Type B pancreatic cell (in vitro differentiated cells): ENCODE data around the gene SEMA3G. TPM values are rescaled to one million over a fixed set of nuclear protein-coding genes. Genes with fewer than 3 reads are reported as not detected.
A peak's percentile ranks its signal among the peaks of the same experiment; 100 is the strongest.

Experiments
- DNase-seq: peaks from one replicate; pipeline ENCODE4 v3.0.0; 2021; ENCODE audit warnings: mixed read lengths; ENCODE audit not compliant: unreplicated experiment; ENCODE audit errors: extremely low spot score
- H3K27ac Mint-ChIP-seq: 2 replicates; pipeline ENCODE4 v1.8.0; 2021; ENCODE audit warnings: mild to moderate bottlenecking, mixed read lengths
- H3K27me3 Mint-ChIP-seq: 2 replicates; pipeline ENCODE4 v1.8.0; 2021; ENCODE audit warnings: mixed read lengths
- H3K36me3 Mint-ChIP-seq: 2 replicates; pipeline ENCODE4 v1.8.0; 2021; ENCODE audit warnings: mixed read lengths
- H3K4me1 Mint-ChIP-seq: one replicate; pipeline ENCODE4 v1.8.0; 2021; ENCODE audit warnings: mixed read lengths; ENCODE audit not compliant: unreplicated experiment
- H3K4me3 Mint-ChIP-seq: 2 replicates; pipeline ENCODE4 v1.8.0; 2021; ENCODE audit warnings: mild to moderate bottlenecking, mixed read lengths
- H3K9me3 Mint-ChIP-seq: 2 replicates; pipeline ENCODE4 v1.8.0; 2021; ENCODE audit warnings: mixed read lengths
- total RNA-seq: library from RNA; stranded (reverse); gene quantifications from 2 replicates; pipeline ENCODE4 v1.2.1, GENCODE V29; 2021; ENCODE audit warnings: low replicate concordance
- TF ChIP-seq, protein P1 (sequence below): fragments of 200-600 bp; sonication (generic); conservative IDR thresholded peaks from 2 replicates; pipeline ENCODE4 v1.5.0; 2021; ENCODE audit warnings: antibody characterized with exemption, mild to moderate bottlenecking

Gene SEMA3G
- total RNA-seq, 1 donor from 2014 or later = 0.77 TPM

DNA sequence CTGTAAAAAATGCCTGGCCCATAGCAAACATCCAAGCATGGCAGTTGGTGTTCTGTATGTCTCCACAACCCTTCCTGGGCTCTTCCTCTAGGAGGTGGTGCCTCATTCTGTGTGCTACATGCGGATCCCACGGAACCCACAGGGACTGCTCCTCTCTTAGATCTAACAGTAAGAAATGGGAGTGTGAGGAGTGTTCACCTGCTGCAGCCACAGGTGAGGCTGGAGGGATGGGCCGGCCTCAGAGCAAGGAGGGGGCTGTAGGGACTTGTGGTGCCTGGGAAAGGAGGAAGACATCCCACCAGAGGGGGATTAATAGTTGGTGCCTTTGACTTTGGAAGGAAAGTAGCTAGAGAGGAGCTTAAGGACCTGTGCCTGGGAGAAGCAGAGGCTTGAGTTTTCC lies 22.2 kb downstream of the SEMA3G start:
- H3K27ac Mint-ChIP-seq = no peak overlapping the region

GRCh38 chr3:52420388-52420787 lies 24.5 kb downstream of the SEMA3G start:
- peaks cover 15% of the 10 kb centered on the region for H3K4me1 Mint-ChIP-seq
- DNase-seq = no peak
- H3K9me3 Mint-ChIP-seq = no peaks in the 10 kb centered on the region
- H3K36me3 Mint-ChIP-seq = no peaks in the 10 kb centered on the region
- no peak overlapping the region for H3K4me3 Mint-ChIP-seq
- no peaks in the 10 kb centered on the region for H3K27me3 Mint-ChIP-seq
- H3K27ac Mint-ChIP-seq = no peak overlapping the region
- TF ChIP-seq, protein P1, sequence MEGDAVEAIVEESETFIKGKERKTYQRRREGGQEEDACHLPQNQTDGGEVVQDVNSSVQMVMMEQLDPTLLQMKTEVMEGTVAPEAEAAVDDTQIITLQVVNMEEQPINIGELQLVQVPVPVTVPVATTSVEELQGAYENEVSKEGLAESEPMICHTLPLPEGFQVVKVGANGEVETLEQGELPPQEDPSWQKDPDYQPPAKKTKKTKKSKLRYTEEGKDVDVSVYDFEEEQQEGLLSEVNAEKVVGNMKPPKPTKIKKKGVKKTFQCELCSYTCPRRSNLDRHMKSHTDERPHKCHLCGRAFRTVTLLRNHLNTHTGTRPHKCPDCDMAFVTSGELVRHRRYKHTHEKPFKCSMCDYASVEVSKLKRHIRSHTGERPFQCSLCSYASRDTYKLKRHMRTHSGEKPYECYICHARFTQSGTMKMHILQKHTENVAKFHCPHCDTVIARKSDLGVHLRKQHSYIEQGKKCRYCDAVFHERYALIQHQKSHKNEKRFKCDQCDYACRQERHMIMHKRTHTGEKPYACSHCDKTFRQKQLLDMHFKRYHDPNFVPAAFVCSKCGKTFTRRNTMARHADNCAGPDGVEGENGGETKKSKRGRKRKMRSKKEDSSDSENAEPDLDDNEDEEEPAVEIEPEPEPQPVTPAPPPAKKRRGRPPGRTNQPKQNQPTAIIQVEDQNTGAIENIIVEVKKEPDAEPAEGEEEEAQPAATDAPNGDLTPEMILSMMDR = no peak

More for the DNA sequence above, 22.2 kb downstream of the SEMA3G start:
- H3K27me3 Mint-ChIP-seq = no peaks in the 10 kb centered on the region
- no peaks in the 10 kb centered on the region for H3K36me3 Mint-ChIP-seq
- DNase-seq = no peak
- no peaks in the 10 kb centered on the region for H3K9me3 Mint-ChIP-seq
- H3K4me1 Mint-ChIP-seq = peaks cover 15% of the 10 kb centered on the region
- no peak overlapping the region for H3K4me3 Mint-ChIP-seq
- TF ChIP-seq, protein P1 = no peak

DNA sequence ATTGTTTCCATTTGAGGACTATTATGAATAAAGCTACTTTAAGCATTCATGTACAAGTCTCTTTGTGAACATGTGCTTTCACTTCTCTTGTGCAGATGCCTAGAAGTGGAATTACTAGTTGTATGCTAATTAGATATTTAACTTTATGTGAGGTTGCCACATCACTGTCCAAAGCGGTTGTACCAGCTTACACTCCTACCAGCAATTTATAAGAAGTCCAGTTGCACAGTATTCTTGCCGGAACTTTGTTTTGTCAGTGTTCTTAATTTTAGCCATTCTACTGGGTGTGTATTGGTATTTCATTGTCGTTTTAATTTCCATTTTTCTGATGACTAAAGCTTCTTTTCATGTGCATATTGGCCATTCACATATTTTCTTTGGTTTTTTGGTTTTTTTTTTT lies 29.1 kb downstream of the SEMA3G start:
- Mint-ChIP-seq H3K4me3 (no peak overlapping the region), H3K27ac (no peak overlapping the region), H3K36me3 (no peaks in the 10 kb centered on the region), H3K4me1 (peaks cover 19% of the 10 kb centered on the region), H3K9me3 (no peaks in the 10 kb centered on the region), H3K27me3 (no peaks in the 10 kb centered on the region)
- DNase-seq = no peak
- TF ChIP-seq, protein P1 = no peak

DNA sequence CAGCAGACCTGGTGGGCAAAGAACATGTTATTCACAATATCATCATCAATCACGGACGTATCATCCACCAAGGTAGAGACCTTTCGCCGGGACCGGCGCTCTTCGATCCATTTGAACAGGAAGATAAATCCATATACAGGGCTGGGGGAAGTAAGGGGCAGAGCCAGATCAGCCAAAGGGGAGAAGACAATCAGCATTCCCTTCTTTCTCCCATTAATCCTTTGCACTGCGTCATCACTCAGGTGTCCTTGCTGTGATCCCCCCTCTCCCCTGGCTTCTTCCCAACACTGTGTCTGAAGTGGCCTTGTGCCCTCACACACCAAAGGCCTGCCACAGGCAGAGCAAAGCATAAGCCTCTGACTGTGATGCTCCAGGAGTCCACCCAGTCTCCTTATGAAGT lies 36.4 kb downstream of the SEMA3G start:
- TF ChIP-seq, protein P1 = no peak
- peaks cover 16% of the 10 kb centered on the region for H3K4me1 Mint-ChIP-seq
- peak overlapping the region; percentile 96 for H3K4me3 Mint-ChIP-seq
- no peak for DNase-seq
- no peaks in the 10 kb centered on the region for H3K27me3 Mint-ChIP-seq
- H3K36me3 Mint-ChIP-seq = peaks cover 15% of the 10 kb centered on the region
- peak overlapping the region; percentile 93 for H3K27ac Mint-ChIP-seq
- H3K9me3 Mint-ChIP-seq = no peaks in the 10 kb centered on the region

DNA sequence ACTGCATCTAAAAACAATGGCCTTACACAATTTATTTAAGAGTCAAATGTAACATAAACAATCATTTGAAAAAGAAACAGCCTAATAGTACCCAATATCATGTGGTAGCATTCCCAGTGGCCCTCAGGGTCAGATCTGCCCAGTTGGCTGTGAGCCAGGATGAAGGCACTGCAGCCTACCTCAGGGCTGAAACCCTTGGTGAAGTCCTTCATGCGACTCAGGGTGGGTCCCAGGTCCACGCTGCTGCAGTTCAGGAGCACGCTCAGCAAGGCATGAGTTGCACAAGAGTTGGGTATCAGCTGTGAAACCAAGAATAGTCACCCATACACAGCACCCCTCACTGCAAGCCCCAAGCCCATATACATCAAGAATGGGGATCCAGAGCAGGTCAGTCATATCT lies 37.1 kb downstream of the SEMA3G start:
- Mint-ChIP-seq H3K4me3 (peak overlapping the region; percentile 96), H3K27me3 (no peaks in the 10 kb centered on the region), H3K9me3 (no peaks in the 10 kb centered on the region), H3K36me3 (peaks cover 15% of the 10 kb centered on the region), H3K27ac (peak overlapping the region; percentile 93), H3K4me1 (peaks cover 16% of the 10 kb centered on the region)
- DNase-seq = no peak
- TF ChIP-seq, protein P1 = no peak
